ENCODE measurements around the gene ANP32B.

- TF ChIP-seq POLR2A (IDR thresholded peaks at IDR 0.05) (no peak), CTCF (IDR thresholded peaks at IDR 0.05) (no peak)
Observed at GRCh38 chr9:98018347-98018746, 35.2 kb downstream of the ANP32B start.
